HepG2 (cell line): ENCODE data around the gene HEPH.

ENCODE experiments used
- ATF1 ChIP-seq: IDR thresholded peaks from 2 replicates; pipeline ENCODE4 v1.6.1; 2016; ENCODE audit warnings: mild to moderate bottlenecking, control low read depth
- CTCF ChIP-seq: sonication (generic); formaldehyde crosslinking; IDR thresholded peaks from 2 replicates; pipeline ENCODE4 v1.5.0; 2020; ENCODE audit warnings: mild to moderate bottlenecking, missing genetic modification reagents, moderate library complexity
- MAX ChIP-seq: IDR thresholded peaks from 2 replicates; pipeline ENCODE4 v1.6.1; 2012; ENCODE audit warnings: inconsistent platforms
- XBP1 ChIP-seq: sonication (generic); formaldehyde crosslinking; IDR thresholded peaks from 2 replicates; pipeline ENCODE4 v1.5.0; 2020; ENCODE audit warnings: missing genetic modification reagents

- TF ChIP-seq ATF1 (CRISPR knock-in tag) (no peak), CTCF (CRISPR knock-in tag) (no peak), MAX (no peak), XBP1 (CRISPR knock-in tag) (no peak)
These were observed 36.1 kb downstream of the HEPH start for GRCh38 chrX:66200050-66200664.
